Left cardiac atrium (tissue), 4 donors: Measurements from ENCODE around the gene ARHGEF11. TPM values are rescaled to one million over a fixed set of nuclear protein-coding genes. Genes with fewer than 3 reads are reported as not detected.
A peak's percentile ranks its signal among the peaks of the same experiment; 100 is the strongest.

Experiments used
- ATAC-seq, 2 donors: fragments of 200-7000 bp; cut with Tn5 transposase; one replicate each; pipeline ENCODE4 v1.9.1; 2020; ENCODE audit warnings: mild to moderate bottlenecking in 2 of 2, moderate library complexity in 2 of 2
- DNase-seq: peaks from one replicate; pipeline ENCODE4 v3.0.0-alpha.2; 2020
- intact Hi-C, 2 donors: fragments of 100-400 bp; cut with DNase I; formaldehyde crosslinking; loops; one replicate each; pipeline versions ENCODE4 v1.14.1 to v1.15.1; 2022 to 2023
- total RNA-seq, 2 donors: library from RNA; stranded (reverse); fragmentation: NEBNext Ultra II Directional; extraction: Animal tissue kit (Norgen Biotek cat#: 25700); gene quantifications; one replicate each; pipeline ENCODE4 v1.2.1, GENCODE V29; 2021
- donor health status: DM: no; HTN: yes; CAD: no.
- donor health status: DM: no; HTN: yes; CAD: no; lungs with severe emphysema.
- donor health status: DM: yes; HTN: yes; CAD: no.
- donor health status: Dilated cardiomyopathy.

Gene ARHGEF11
- total RNA-seq, 2 donors from 2014 or later: 25.4 to 27.0 TPM

DNA sequence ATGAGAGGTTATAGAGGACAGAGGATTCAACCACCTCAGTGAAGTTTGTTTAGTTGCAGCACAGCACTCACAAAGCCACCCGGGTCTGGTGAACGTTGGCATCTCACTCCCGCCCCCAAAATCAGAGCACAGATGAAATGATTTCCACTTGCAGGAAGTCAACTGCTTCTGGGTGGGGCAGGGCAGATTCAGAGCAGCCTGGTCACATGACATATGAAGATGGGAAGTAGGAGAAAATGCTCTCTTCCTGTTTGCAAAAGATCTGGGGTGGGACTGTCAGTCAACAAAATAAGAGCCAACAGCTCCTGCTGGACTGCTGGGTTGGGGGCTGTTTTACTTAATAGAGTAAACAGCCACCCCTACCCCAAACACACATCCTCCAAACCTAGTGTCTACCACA is 81.9 kb downstream of the ARHGEF11 start:
- peak; percentile 54 to 73 for ATAC-seq
- intact Hi-C loops: no loop called here
- no peak for DNase-seq

DNA sequence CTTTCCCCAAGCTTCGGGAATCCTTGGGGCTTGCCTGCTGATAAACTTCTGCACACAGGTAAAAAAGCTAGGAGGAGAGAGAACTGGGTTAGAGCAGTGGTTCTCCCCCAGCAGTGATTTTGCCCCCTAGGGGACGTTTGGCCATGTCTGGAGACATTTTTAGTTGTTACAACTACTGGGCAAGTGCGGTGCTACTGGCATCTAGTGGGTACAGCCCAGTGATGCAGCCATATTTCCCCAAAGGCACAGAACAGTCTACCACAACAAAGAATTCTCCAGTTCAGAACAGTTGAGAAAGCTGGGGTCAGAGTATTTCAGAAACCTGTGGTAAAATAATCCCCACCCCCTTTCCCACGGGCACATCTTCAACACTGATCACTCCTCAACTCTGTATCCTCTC is 83.8 kb downstream of the ARHGEF11 start:
- ATAC-seq (no peak), DNase-seq (no peak)
- intact Hi-C loops: no loop called here

DNA sequence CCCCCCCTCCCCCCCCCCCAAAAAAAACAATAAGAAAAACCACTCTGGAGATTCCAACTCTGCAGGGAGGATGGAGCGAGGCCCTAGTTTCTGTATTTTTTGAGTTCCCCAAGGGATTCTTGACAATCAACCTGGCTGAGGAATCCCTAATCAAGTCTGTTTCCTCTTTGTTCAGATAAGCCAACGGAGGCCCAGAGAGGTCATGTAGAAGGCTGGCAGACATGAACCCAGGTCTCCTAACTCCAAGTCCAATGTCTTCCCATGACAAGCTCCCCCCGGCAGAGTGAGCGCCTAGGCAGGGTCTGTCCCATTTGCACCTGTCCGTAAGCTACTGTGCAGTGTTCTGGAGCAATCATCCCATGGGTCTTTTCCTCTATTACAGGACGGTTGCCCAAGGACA is 85.6 kb downstream of the ARHGEF11 start:
- intact Hi-C loops: no loop called here
- ATAC-seq (no peak), DNase-seq (no peak)

DNA sequence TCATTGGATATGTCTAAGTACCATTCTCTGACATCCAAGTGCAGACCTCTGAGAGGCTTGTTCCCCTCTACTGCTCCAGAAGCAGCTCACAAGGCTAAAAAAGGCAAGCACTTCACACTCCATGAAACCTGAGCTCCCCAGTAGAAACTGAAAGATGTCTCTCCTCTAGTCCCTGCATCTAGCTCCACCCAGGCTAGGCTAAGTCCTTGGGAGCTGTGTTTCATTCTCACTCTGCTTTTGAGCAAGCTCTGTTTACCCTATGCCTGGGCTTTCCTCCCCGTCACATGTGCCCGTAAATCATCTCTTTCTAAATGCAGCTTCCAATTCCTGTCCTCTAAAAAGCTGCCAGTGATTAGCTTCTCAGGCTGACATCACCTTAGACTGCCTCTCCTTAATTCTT is 86.1 kb downstream of the ARHGEF11 start:
- intact Hi-C loops: no loop called here
- ATAC-seq: no peak
- no peak for DNase-seq

DNA sequence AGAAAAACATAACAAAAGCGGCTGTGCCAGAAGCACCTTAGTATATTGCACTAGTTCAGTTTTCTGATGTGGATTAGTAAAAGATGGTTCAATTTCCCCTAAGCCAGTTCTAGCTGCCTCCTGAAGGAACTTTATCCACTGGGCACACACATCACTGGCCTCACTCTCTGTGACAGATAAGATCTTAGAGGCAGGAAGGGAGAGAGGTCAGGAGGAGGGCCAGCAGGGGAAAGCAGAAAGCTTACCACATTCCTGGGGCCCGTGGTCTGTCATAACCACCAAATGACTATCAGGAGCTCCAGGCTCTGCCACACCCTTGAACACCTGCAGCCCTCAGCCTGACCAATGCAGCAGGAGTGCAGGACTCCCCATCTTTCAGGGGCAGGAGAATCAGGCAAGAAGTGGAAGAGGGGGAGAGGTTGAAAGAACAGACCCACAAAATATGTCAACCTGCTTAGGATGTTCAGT is 87.3 kb downstream of the ARHGEF11 start:
- intact Hi-C loops: no loop called here
- no peak for ATAC-seq
- DNase-seq: no peak

DNA sequence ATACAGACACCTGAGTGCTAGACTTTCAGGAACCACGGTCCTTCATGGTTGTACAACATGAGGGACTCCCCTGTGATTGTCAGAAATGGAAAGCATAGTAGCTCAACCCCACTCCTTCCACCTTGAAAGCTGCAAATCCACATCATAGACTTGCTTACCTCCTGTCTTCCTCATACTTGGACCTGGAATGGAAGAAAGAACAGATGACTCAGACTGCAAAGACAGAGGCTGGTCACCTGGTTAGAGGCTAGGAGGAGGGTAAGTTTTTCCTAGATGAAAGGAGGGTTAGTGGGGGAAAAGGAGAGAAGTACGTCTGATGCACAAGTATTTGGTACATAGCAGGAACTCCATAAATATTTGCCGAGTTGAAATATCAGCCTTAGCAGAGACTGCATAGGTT is 87.9 kb downstream of the ARHGEF11 start:
- ATAC-seq (no peak), DNase-seq (no peak)
- intact Hi-C loops: no loop called here

DNA sequence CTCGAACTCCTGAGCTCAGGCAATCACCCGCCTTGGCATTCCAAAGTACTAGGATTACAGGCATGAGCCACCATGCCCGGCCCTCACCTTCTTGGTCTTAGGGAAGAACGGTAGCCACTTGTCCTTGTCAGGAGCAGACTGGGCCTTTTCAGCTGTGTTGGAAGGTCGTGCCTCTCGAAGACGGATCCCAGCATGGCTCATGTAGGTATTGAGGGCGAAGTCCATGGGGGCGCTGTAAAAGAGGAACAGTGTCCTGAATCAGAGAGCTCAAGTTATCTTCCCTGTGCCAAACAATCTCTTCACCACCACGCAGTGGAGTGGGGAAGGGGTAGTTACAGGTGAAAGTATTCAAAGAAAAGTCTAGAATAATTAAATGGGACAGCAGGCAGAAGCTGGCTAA is 89.2 kb downstream of the ARHGEF11 start:
- intact Hi-C loops: no loop called here
- no peak for ATAC-seq

DNA sequence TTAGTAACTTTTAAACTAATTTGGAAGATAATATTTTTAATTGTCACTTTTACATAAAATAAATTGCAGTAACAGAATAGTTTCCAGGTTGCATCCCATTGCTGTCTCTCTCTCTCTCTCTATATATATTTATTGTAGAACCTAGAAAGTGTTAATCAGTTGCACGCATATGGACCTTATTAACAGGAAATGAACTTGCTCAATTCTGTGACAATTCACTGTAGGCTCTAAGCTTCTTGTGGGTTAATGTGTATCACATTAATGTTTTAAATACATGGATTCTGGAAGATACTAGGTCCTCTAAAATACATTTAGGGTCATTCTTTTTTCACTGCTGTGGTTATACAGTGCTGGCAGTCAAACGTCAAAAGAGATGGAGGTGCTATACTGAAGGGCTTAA is 92.0 kb downstream of the ARHGEF11 start:
- ATAC-seq (no peak), DNase-seq (no peak)
- intact Hi-C loops: no loop called here

More for the DNA sequence above, 89.2 kb downstream of the ARHGEF11 start:
- DNase-seq: no peak

DNA sequence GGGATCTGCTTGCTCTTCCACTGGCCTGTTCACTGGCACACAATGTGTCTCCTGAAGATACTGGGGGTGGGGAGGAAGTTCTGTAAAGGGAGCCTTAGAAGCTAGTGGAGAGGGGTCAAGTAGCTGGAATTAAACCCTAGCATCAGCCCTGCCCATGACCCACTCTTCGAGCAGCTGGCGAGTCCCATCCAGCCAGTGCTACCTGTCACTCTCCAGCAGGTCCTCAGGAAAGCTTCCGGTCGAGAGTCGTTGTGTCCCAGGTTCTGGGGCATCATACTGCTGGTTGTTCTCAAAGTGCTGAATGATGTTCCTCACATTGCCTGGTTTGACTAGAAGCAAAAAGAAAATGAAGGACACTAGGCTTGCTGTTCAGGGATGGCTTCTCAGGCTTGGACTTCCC is 94.2 kb downstream of the ARHGEF11 start:
- ATAC-seq: no peak
- intact Hi-C loops: no loop called here
- no peak for DNase-seq

DNA sequence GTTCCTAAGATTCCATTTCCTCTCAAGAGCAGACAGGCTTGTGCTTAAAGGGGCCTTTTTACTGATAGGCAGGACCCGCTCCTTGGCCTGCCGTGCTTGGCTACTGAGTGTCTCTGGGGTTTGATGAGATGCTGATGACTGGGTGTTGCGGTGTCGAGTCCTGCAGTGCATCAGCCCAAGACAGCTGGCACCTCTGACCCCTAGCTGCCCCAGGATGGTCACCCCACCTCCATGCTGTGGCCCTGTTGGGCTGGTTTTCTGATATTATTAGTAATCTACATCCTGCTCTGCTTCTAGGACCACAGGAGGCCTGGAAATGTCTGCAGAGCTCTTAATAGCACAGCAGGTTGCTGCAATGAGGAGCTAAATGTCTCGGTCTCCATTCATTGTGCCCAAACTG is 96.4 kb downstream of the ARHGEF11 start:
- no peak for ATAC-seq
- intact Hi-C loops: no loop called here
- DNase-seq: no peak

DNA sequence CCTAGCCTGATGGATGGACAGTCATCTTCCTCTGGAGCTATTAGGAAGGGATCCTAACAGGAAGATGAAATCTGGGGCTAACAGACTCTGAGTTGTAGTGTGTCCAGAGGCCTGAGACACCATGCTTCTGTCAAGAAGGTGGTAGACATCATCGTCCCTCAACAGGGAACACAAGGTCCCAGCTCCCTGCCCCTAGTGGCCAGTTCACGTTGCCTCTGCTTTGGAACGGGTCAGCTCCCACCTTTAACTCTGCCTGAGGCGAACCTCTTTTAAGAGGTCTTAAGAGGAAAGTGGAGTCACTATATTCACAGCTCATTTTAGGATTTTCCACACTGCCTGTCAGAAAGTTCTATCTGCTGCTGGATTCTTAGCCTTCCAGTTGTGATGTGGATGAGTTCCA is 96.8 kb downstream of the ARHGEF11 start:
- intact Hi-C loops: no loop called here
- ATAC-seq: no peak

DNA sequence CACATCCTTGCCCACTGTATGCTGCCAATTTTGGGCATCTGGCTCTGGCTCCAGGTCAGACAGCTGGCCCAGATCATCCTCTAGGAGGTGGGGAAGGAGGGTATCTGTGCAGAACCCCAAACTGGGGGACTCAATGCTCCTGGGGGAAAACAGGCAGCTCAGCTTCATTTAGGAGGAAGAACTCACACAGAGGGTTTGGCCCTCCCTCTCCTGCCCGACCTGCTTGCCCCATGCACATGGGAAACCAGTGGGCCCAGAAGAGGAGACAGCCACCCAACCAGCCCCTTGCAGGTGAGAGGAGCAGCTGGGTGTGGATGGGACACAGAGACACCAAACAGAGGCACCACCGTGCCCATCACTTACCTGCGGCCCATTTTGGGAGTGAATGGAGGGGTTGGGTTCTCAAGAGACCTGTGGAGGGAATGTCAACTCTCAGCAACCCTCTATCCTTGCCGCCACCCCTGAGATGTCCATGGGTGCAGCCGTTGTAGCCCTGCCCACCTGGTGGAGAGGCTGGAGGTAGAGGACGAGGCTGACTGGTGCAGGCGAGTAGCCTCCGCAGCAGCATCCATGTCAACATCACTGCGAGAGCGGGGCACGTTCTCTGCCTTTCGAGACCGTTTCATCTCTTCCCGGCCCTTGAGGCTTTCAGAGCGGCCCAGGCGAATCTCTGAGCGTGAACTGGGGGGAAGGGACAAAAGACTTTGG is 97.6 kb downstream of the ARHGEF11 start:
- ATAC-seq (no peak), DNase-seq (no peak)
- intact Hi-C loops: no loop called here

More for the DNA sequence above, 96.8 kb downstream of the ARHGEF11 start:
- DNase-seq: no peak

DNA sequence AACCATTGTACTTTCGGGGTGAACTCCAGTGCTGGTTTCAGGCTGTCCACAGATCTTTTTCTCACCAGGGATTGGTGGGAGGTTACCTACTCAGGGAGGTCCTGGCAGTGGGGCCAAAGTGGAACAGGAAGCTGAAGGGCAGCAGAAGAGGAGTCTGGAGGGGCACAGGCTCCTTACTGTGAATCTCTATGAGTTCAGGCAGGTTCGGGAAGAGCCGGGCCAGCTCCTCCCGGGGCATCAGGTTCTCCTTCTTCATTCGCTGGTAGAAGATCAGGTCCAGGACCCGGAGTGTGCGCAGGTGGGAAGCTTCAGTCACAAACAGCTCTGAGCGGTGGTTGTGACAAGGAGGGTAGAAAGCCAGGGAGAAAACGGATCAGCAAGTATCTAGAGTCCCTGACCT is 98.4 kb downstream of the ARHGEF11 start:
- DNase-seq: no peak
- no peak for ATAC-seq
- intact Hi-C loops: no loop called here

DNA sequence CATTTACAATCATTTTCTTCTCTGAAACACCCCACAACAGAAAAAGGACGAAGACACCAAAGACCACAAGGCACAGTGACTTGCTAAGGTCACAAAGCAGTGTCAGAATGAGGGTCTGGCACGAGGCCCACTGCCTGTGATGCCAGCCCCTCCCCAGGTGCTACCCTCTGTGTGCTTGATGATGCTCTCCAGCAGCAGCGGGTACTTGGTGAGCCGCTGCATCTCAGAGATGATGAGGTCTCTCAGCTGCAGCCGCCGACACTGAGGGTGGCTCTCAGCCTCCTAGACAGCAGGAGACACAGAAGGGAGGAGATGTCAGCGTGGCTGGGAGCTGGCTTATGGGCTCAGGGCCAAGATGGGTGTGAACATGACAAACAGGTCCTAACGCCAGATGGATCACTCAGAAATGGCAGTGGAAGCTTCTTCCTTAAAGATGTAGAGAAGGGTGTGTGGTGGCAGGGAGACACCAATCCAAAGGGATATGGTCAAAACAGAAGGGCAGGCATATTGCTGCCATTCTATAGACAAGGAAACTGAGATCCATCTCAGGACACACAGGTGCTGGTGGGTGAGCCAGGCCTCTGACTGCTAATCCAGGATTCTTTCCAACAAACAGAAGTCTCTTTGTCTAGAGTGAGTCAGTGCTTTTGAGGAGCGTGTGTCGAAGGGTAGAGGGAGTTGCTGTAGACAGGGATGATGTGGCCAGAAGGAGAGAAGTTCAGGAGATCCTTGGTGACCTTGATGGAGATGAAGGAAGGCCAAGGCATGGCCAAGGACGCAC is 99.5 kb downstream of the ARHGEF11 start:
- no peak for ATAC-seq
- intact Hi-C loops: no loop called here

DNA sequence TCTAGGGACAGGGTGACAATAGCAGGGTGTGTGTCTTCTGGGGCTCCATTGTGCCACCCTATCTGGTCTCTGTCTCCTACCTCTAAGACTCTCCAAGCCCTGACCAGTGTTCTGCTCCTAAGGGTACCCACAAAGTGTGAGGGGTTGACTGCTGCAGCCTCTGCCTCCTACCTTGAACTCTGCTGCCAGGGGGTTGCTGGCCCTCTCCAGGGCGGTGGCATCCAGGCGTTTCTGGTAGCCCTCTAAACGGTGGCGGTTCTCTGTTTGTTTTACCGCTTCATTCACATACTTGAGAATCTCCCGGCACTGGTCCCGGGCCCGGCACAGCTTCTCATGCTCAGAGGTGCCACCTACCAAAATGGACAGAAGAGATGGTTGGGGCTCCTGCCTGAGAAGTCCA is 100.7 kb downstream of the ARHGEF11 start:
- DNase-seq: no peak
- ATAC-seq: no peak
- intact Hi-C loops: no loop called here

More for the DNA sequence above, 99.5 kb downstream of the ARHGEF11 start:
- DNase-seq: no peak

DNA sequence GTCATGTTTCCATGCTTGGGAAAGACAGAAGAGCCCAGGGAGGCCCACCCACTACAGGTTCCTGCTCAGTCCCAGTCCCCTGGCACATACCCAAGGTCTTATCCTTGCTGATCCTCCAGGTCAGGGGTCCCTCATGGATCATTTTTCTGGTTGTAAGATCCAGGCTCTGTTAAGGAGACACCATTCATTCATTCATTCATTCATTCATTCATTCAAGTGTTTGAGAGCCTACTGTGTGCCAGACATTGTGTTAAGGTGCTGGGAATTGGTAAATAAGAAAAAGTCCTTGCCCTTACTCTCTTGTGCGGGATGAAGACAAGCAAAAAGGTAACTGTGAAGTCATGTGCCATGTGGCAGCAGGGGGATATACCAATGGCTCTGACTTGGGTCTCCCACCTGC is 101.3 kb downstream of the ARHGEF11 start:
- ATAC-seq (no peak), DNase-seq (no peak)
- intact Hi-C loops: no loop called here

DNA sequence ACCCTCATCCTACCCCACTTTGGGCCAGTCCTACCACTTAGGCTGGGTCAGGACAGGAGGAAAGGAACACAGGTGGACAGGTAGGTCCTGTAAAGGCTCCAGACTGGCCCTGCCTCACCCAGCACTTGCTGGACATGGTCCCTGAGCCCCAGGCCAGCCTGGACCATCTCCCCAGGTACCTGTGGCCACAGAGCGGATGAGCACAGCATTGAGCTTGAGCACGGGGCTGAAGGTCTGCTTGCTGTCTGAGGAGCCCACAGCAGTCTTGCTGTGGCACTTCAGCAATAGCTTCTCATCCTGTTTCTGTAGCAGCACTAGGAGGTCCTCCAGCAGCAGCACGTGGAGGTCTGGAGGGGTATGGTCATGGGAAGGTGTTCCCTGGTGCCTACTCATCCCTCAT is 101.8 kb downstream of the ARHGEF11 start:
- intact Hi-C loops: no loop called here
- DNase-seq: no peak

DNA sequence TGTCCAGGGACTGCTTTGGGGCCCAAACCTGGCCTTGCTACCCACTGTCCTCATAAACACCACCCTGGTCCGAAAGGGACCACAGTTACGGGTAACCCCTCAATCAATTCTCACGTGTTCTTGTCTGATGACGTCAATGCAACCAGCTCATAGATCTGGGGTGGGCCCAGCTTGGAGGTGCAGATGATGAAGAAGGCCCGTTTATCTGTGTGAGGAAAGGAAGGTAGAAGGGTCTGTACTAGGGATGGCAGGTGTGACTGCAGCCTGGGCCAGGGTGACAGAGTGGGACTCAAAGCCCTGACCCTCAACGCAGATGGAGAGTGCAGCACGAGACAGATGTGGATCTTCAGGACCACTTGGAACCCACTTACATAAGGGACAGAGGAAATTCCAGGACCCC is 103.0 kb downstream of the ARHGEF11 start:
- intact Hi-C loops: no loop called here
- DNase-seq (no peak), ATAC-seq (no peak)

More for the DNA sequence above, 101.8 kb downstream of the ARHGEF11 start:
- ATAC-seq: no peak

DNA sequence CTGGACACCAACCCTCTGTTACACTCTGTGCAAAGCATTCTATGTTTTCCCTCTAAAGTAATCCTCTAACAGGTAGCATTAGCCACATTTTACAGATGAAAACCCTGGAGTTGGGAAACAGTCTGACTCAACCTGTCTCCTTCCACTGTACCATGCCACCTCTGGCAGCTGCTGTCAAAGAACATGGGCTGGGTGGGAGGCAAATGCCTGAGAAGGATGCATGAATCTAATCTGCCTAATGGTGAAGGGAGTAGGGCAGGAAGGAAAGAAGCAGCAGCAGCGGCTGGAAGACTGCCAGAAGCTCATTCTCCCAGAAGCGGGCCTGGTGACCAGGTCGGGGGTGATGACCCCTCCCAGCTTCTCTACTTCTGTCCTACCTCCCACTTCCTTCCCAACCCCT is 103.4 kb downstream of the ARHGEF11 start:
- intact Hi-C loops: no loop called here
- ATAC-seq: no peak
- no peak for DNase-seq

DNA sequence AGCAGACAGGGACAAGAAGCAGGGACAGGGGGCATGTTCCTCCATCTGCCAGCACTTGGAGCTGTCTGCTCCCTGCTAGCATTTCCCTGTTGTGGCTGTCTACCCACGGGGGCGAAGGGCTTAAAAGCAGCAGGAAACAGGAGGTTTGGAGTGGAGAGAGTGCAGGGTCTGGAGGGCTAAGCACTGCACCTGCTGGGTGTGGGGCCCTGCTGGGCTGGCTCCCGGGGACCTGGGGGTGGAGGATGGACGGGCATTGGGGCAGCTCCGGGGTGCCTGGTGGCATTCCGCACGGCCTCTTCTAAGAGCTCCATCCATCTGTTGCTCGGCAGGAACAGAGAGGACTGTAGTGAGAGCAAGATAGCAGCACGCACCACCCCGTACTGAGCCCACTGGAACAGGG is 103.9 kb downstream of the ARHGEF11 start:
- no peak for DNase-seq
- no peak for ATAC-seq
- intact Hi-C loops: no loop called here

DNA sequence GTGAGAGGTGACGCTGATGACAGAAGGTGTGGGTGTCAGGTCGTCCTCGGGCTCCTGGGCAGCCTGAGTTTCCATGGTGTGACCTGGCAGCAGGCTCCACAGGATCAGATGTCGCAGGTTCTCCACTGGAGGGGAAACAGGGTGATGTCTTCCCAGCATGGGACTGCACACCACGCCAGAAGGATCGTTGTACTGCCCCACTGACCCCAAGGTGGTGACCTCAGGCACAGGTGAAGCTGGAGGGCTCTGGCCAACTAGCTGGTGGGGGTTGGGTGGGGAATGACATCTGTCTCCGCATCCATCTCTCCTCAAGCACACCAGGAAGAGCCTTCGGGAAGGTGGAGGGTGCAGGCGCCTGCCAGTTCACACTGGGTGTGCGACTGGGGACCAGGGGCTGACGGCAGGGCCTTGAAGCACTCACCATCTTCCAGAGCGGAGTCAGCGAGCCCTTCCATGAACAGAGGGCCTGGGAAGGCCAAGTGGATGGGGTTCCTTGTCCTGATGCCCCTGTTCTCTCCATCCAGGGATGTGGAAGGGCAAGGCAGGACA is 105.7 kb downstream of the ARHGEF11 start:
- no peak for ATAC-seq
- intact Hi-C loops: no loop called here
- DNase-seq: no peak
